ENCODE results near the gene CRBN. TPM values are rescaled to one million over a fixed set of nuclear protein-coding genes. Genes with fewer than 3 reads are reported as not detected.

CRBN gene
- total RNA-seq, 2 experiments from 2014 or later, result 33.7 to 35.0 TPM

DNA sequence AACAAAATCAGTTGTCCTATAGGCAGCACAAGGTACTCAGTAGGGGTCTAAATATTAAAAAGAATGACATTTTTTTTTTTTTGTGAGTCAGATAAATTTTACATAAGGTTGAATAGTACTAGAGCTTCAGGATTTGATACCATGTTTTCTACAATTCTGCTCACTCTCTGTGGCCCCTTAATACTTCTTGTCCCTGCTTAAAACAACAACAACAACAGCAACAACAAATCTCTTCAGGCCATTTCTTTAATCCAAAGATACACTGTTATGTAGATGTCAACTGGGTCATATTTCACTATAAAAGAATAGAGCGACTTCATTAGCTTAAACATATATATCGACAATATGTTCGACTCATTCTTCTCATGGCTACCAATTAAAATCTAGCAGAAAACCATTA is 72.3 kb downstream of the CRBN start:
- Mint-ChIP-seq H3K4me1 (ENCODE audit: low read depth) (peaks cover 6% of the 10 kb centered on the region), H3K27me3 (peaks cover 4% of the 10 kb centered on the region), H3K27ac (no peak overlapping the region), H3K36me3 (ENCODE audit: low read depth) (no peaks in the 10 kb centered on the region), H3K4me3 (no peak overlapping the region), H3K9me3 (no peaks in the 10 kb centered on the region)
- TF ChIP-seq, protein P1, sequence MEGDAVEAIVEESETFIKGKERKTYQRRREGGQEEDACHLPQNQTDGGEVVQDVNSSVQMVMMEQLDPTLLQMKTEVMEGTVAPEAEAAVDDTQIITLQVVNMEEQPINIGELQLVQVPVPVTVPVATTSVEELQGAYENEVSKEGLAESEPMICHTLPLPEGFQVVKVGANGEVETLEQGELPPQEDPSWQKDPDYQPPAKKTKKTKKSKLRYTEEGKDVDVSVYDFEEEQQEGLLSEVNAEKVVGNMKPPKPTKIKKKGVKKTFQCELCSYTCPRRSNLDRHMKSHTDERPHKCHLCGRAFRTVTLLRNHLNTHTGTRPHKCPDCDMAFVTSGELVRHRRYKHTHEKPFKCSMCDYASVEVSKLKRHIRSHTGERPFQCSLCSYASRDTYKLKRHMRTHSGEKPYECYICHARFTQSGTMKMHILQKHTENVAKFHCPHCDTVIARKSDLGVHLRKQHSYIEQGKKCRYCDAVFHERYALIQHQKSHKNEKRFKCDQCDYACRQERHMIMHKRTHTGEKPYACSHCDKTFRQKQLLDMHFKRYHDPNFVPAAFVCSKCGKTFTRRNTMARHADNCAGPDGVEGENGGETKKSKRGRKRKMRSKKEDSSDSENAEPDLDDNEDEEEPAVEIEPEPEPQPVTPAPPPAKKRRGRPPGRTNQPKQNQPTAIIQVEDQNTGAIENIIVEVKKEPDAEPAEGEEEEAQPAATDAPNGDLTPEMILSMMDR (IDR thresholded peaks at IDR 0.05), result no peak
- ChIA-PET POLR2A (no interaction called here), CTCF (no interaction called here)
- intact Hi-C loops (cut with micrococcal nuclease), result no loop called here
- ATAC-seq (no peak), DNase-seq (no peak)

DNA sequence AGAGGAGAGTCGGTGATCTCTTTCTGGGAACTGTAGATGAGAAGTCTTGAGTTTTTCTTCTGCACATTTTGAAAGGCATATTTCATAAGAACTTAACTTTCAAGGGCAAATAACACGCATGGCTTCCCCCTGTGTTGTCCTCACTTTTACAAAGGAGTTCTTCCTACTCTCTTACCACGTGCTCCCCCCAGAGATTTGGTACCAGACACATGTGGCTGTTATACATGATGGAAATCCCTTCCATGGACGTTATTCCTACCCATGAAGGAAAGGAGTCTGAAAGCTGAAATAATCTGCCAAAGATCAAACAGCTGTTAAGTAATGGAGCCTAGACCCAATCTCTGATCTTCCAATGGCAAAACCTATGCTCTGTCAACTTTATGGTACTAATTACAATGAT is 73.7 kb downstream of the CRBN start:
- DNase-seq (no peak), ATAC-seq (no peak)
- Mint-ChIP-seq H3K4me3 (no peak overlapping the region), H3K36me3 (ENCODE audit: low read depth) (no peaks in the 10 kb centered on the region), H3K27ac (no peak overlapping the region), H3K4me1 (ENCODE audit: low read depth) (peaks cover 6% of the 10 kb centered on the region), H3K27me3 (peaks cover 4% of the 10 kb centered on the region), H3K9me3 (no peaks in the 10 kb centered on the region)
- intact Hi-C loops (cut with micrococcal nuclease), result no loop called here
- TF ChIP-seq, protein P1 (IDR thresholded peaks at IDR 0.05), result no peak
- ChIA-PET CTCF (no interaction called here), POLR2A (interaction anchor here (0.5 kb wide), 1 partner anchor 1903 kb away, joined by 3 read pairs; no protein-coding TSS in a partner anchor)

DNA sequence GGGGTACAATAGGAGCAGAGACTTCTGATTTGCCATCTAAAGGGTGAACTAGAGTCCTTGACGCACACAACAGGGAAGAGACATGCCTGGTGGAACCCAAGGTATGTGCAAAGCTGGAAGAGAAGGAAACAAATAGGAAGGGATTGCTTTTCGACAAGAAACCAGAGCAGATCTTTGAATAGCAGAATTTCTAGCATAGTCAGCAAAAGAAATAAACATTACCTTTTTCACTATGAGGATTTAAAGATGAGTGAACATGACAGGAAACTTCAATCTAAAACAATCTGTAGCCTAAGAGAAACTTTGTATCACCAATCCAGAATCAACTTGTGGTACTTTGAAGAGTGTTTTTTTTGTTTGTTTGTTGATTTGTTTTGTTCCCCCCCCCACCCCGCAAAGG is 74.2 kb downstream of the CRBN start:
- Mint-ChIP-seq H3K4me1 (ENCODE audit: low read depth) (peaks cover 4% of the 10 kb centered on the region), H3K36me3 (ENCODE audit: low read depth) (no peaks in the 10 kb centered on the region), H3K9me3 (no peaks in the 10 kb centered on the region), H3K27me3 (peaks cover 4% of the 10 kb centered on the region), H3K4me3 (no peak overlapping the region), H3K27ac (no peak overlapping the region)
- ChIA-PET POLR2A (interaction anchor here (0.5 to 0.7 kb wide), 2 partner anchors 1638 to 1903 kb away, joined by 3 read pairs; no protein-coding TSS in a partner anchor), CTCF (no interaction called here)
- TF ChIP-seq, protein P1 (IDR thresholded peaks at IDR 0.05), result no peak
- ATAC-seq (no peak), DNase-seq (no peak)
- intact Hi-C loops (cut with micrococcal nuclease), result no loop called here

DNA sequence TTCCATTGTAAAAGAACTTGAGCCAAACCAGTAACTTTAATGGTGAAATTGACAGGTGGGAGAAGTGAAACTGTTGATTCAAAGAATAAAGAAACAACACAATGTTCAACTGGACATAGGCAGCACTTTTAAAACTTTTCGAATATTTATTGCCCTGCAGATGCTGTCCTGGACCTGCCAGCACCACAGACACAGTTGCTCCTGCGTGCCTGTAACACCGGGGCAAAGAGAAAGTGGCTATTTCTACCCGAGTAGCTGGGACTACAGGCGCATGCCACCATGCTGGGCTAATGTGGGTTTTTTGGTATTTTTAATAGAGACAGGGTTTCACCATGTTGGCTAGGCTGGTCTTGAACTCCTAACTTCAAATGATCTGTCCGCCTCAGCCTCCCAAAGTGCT is 76.7 kb downstream of the CRBN start:
- ATAC-seq (no peak), DNase-seq (no peak)
- H3K4me3 Mint-ChIP-seq, result no peak overlapping the region
- intact Hi-C loops (cut with micrococcal nuclease), result no loop called here
- ChIA-PET CTCF (no interaction called here), POLR2A (no interaction called here)
- H3K4me1 Mint-ChIP-seq (ENCODE audit: low read depth), result no peaks in the 10 kb centered on the region
- no peaks in the 10 kb centered on the region for H3K36me3 Mint-ChIP-seq (ENCODE audit: low read depth)
- no peaks in the 10 kb centered on the region for H3K9me3 Mint-ChIP-seq
- TF ChIP-seq, protein P1 (IDR thresholded peaks at IDR 0.05), result no peak
- H3K27me3 Mint-ChIP-seq, result peaks cover 4% of the 10 kb centered on the region
- no peak overlapping the region for H3K27ac Mint-ChIP-seq

DNA sequence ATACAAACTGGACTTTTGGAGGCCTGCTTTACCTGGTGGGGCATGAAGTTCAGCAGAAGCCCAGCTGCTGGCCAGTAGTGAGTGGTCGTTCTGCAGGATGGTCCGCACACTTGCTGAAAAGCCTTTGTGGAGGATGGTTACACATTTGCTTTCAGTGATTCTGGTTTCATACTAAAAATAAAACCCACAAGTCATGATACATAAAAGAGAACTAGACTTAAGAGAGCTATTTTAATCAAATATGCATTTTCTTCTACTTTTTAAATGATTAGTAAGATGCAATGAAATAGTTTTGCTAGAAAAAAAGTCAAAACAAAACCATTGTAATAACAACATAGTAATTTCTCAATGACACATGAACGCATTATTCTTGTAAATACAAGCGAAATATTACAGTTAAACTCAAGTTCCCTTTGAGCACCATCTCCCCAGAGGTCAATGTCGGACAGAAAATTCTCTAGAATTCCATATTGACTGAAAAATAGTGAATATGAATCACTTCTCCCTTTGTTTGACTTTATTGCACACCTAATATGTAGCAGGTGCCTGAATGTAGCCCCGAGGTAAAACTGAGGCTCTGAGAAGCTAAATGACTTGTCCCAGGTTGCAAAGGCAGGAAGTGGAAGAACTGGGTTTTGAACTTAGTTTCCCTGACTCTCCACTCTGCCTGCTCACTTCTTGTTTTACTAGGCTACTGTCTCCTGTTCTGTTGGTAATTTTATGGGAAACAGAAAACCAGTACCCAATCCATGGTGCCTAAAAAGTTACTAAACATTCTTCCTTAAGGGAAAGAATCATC is 77.6 kb downstream of the CRBN start:
- intact Hi-C loops (cut with micrococcal nuclease), result no loop called here
- H3K4me1 Mint-ChIP-seq (ENCODE audit: low read depth), result no peaks in the 10 kb centered on the region
- H3K36me3 Mint-ChIP-seq (ENCODE audit: low read depth), result no peaks in the 10 kb centered on the region
- ChIA-PET CTCF (no interaction called here), POLR2A (no interaction called here)
- ATAC-seq (no peak), DNase-seq (no peak)
- no peak overlapping the region for H3K27ac Mint-ChIP-seq
- peaks cover 2% of the 10 kb centered on the region for H3K27me3 Mint-ChIP-seq
- TF ChIP-seq, protein P1 (IDR thresholded peaks at IDR 0.05), result no peak
- H3K4me3 Mint-ChIP-seq, result no peak overlapping the region
- no peaks in the 10 kb centered on the region for H3K9me3 Mint-ChIP-seq

Other genes starting within 250 kb of the CRBN start
- not detected for gene IL5RA, start 69.3 kb downstream of the CRBN start, total RNA-seq
- gene TRNT1, start 52.8 kb downstream of the CRBN start, total RNA-seq, result 10 to 100 TPM; 44.9 to 45.8 TPM

All from activated CD8-positive, alpha-beta T cell treated with anti-CD3 and anti-CD28 coated beads for 36 hours (primary cell).